Glutamatergic neuron (in vitro differentiated cells): ENCODE data around the gene KANSL1L. TPM values are rescaled to one million over a fixed set of nuclear protein-coding genes. Genes with fewer than 3 reads are reported as not detected.

Experiments used
- DNase-seq: peaks from one replicate; pipeline ENCODE4 v3.0.0; 2022
- H3K27ac Mint-ChIP-seq: one replicate; pipeline ENCODE4 v1.8.0; 2020; ENCODE audit warnings: mild to moderate bottlenecking, mixed read lengths, inconsistent platforms; ENCODE audit not compliant: unreplicated experiment
- H3K27me3 Mint-ChIP-seq: one replicate; pipeline ENCODE4 v1.8.0; 2020; ENCODE audit warnings: mild to moderate bottlenecking, moderate library complexity, mixed read lengths, inconsistent platforms; ENCODE audit not compliant: unreplicated experiment
- H3K36me3 Mint-ChIP-seq: one replicate; pipeline ENCODE4 v1.8.0; 2020; ENCODE audit warnings: mild to moderate bottlenecking, mixed read lengths, inconsistent platforms; ENCODE audit not compliant: unreplicated experiment
- H3K4me1 Mint-ChIP-seq: one replicate; pipeline ENCODE4 v1.8.0; 2020; ENCODE audit warnings: mild to moderate bottlenecking, low read depth, mixed read lengths, inconsistent platforms; ENCODE audit not compliant: unreplicated experiment
- H3K4me3 Mint-ChIP-seq: one replicate; pipeline ENCODE4 v1.8.0; 2020; ENCODE audit warnings: mild to moderate bottlenecking, mixed read lengths, inconsistent platforms; ENCODE audit not compliant: unreplicated experiment
- H3K9me3 Mint-ChIP-seq: one replicate; pipeline ENCODE4 v1.8.0; 2020; ENCODE audit warnings: mild to moderate bottlenecking, moderate library complexity, mixed read lengths, inconsistent platforms; ENCODE audit not compliant: unreplicated experiment
- total RNA-seq: library from RNA; stranded (reverse); fragmentation: NEBNext Ultra II Directional; extraction: Animal tissue kit (Norgen Biotek cat#: 25700); gene quantifications from one replicate; pipeline ENCODE4 v1.2.1, GENCODE V29; 2021; ENCODE audit not compliant: unreplicated experiment
- TF ChIP-seq, protein P1 (sequence below): fragments of 200-600 bp; sonication (generic); IDR thresholded peaks from one replicate; pipeline ENCODE4 v1.5.0; 2021; ENCODE audit not compliant: partially characterized antibody, unreplicated experiment

Gene KANSL1L
- total RNA-seq, 1 donor from 2014 or later: 26.4 TPM

DNA sequence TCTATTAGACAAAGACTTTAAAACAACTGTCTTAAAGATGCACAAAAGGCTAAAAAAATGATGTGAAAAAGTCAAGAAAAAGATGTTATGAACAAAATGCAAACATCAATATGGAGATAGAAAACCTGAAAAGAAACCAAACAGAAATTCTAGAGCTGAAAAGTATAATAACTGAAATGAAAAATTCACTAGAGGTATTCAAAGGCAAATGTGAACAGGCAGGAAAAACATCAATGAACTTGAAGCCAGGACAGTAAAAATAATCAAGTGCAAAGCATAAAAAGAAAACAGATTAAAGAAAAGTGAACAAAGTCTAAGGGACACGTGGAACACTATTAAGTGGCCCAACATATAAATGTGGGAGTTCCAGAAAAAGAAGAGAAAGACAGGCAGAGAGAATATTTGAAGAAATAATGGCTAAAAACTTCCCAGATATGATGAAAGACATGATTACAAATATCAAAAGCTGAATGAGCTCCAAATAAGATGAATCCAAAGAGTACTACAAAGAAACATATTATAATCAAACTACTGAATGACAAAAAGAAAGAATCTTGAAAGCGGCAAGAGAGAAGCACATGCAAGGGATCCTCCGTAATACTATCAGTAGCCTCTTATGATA lies 57.5 kb downstream of the KANSL1L start:
- no peaks in the 10 kb centered on the region for H3K4me1 Mint-ChIP-seq
- H3K4me3 Mint-ChIP-seq: no peak overlapping the region
- TF ChIP-seq, protein P1, sequence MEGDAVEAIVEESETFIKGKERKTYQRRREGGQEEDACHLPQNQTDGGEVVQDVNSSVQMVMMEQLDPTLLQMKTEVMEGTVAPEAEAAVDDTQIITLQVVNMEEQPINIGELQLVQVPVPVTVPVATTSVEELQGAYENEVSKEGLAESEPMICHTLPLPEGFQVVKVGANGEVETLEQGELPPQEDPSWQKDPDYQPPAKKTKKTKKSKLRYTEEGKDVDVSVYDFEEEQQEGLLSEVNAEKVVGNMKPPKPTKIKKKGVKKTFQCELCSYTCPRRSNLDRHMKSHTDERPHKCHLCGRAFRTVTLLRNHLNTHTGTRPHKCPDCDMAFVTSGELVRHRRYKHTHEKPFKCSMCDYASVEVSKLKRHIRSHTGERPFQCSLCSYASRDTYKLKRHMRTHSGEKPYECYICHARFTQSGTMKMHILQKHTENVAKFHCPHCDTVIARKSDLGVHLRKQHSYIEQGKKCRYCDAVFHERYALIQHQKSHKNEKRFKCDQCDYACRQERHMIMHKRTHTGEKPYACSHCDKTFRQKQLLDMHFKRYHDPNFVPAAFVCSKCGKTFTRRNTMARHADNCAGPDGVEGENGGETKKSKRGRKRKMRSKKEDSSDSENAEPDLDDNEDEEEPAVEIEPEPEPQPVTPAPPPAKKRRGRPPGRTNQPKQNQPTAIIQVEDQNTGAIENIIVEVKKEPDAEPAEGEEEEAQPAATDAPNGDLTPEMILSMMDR: no peak
- H3K9me3 Mint-ChIP-seq: peaks cover 3% of the 10 kb centered on the region
- peaks cover 27% of the 10 kb centered on the region for H3K36me3 Mint-ChIP-seq
- no peaks in the 10 kb centered on the region for H3K27me3 Mint-ChIP-seq
- no peak overlapping the region for H3K27ac Mint-ChIP-seq
- no peak for DNase-seq

DNA sequence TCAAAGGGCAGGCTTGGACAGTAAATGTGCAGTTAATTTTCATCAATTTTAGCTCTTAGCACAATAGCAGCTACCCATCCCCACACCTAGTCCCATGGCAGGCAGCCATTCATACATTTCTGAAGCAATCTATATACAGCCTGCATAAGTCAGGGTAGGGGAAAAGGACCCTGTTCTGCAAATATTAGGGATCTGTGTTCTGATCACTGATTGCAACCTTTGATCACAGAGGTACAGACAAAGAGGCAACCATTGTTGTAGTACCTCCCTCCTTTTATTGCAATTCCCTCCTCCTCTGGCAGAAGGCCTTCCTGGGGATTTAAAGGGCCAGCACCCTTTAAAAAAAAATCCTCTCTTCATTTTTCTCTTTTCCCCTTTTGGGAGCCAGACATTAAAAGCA lies 58.3 kb downstream of the KANSL1L start:
- H3K9me3 Mint-ChIP-seq: peaks cover 3% of the 10 kb centered on the region
- H3K27ac Mint-ChIP-seq: no peak overlapping the region
- TF ChIP-seq, protein P1: no peak
- H3K4me1 Mint-ChIP-seq: no peaks in the 10 kb centered on the region
- no peak overlapping the region for H3K4me3 Mint-ChIP-seq
- DNase-seq: no peak
- no peaks in the 10 kb centered on the region for H3K27me3 Mint-ChIP-seq
- peaks cover 27% of the 10 kb centered on the region for H3K36me3 Mint-ChIP-seq

DNA sequence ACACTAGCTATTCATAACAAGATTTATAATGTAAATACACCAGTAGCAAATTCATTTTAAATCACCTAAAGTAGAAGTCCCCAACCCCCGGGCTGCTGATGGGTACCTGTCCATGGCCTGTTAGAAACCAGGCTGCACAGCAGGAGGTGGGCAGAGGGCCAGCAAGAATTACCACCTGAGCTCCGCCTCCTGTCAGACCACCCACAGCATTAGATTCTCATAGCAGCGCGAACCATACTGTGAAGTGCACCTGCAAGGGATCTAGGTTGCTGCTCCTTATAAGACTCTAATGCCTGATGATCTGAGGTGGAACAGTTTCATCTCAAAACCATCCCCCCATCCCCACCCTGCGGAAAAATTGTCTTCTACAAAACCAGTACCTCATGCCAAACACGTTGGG lies 71.3 kb downstream of the KANSL1L start:
- no peak for DNase-seq
- Mint-ChIP-seq H3K27me3 (no peaks in the 10 kb centered on the region), H3K9me3 (no peaks in the 10 kb centered on the region), H3K27ac (no peak overlapping the region), H3K4me1 (no peaks in the 10 kb centered on the region), H3K36me3 (no peaks in the 10 kb centered on the region), H3K4me3 (no peak overlapping the region)
- TF ChIP-seq, protein P1: no peak

DNA sequence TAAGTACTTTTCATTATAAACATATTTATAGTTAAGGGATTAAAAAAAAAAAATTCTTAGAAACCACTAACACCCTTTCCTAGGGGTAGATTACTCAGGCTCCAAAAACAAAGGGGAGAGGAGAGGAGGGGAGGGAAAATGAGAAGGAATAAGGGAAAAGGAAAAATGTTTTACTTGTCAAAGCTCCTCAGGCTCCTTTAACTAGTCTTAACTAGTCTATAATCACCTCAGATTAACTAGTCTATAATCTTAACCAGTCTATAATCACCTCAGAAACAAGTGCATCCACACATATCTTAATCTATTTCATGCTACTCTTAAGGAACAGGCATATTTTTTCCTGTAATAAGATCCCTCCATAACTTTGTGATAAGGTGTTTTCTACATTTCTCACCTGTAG lies 76.4 kb downstream of the KANSL1L start:
- no peaks in the 10 kb centered on the region for H3K27me3 Mint-ChIP-seq
- no peaks in the 10 kb centered on the region for H3K4me1 Mint-ChIP-seq
- DNase-seq: no peak
- H3K36me3 Mint-ChIP-seq: no peaks in the 10 kb centered on the region
- H3K27ac Mint-ChIP-seq: no peak overlapping the region
- TF ChIP-seq, protein P1: no peak
- H3K9me3 Mint-ChIP-seq: no peaks in the 10 kb centered on the region
- no peak overlapping the region for H3K4me3 Mint-ChIP-seq

DNA sequence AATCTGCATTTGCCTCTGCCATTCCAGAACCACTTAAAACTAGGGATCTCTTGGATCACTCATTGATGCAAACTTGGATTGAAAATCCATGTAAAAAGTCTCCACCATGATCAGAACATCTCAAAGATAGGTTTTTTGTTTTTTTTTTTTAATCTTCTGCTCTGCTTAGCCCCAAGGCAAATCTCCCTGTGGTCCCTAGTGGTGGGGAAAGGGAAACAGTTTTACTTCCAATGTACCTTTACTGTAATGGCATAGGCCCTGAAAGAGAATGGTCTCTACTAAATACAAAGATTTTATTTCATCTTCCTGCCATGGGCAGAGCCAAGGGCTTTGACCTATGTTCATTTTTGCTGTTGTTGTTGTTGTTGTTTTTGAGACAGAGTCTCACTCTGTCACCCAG lies 78.4 kb downstream of the KANSL1L start:
- Mint-ChIP-seq H3K4me1 (no peaks in the 10 kb centered on the region), H3K36me3 (no peaks in the 10 kb centered on the region), H3K9me3 (no peaks in the 10 kb centered on the region), H3K27ac (no peak overlapping the region), H3K4me3 (no peak overlapping the region), H3K27me3 (no peaks in the 10 kb centered on the region)
- DNase-seq: no peak
- TF ChIP-seq, protein P1: no peak
